ENCODE results near the gene ERCC4. TPM values are rescaled to one million over a fixed set of nuclear protein-coding genes. Genes with fewer than 3 reads are reported as not detected.

The ERCC4 gene
- total and polyA plus RNA-seq, 2 experiments from 2014 or later, result 13.1 to 15.6 TPM

DNA sequence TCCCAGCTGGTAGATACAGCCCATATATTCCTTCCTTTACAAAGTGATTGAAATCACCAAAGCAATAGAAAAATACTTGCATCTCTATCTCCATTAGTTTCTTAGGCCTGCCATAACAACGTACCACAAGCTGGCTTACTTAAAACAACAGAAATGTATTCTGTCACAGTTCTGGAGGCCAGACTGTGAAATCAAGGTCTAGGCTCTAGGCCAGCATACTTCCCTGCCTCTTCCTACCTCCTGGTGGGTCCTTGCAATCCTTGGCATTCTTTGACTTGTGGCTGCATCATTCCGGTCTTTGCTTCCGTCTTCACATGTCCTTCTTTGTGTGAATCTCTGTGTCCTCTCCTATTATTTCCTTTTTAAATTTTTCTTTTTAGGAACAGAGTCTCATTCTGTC, 62.5 kb downstream of the ERCC4 start:
- H3K4me3 ChIP-seq, result no peak overlapping the region
- DNase-seq (ENCODE audit: low read depth in 1 of 2, low spot score in 1 of 2), result peak in 1 of 2 donors; percentile 50
- no peaks in the 10 kb centered on the region for H3K27me3 ChIP-seq
- no peak overlapping the region for H3K27ac ChIP-seq
- H3K4me1 ChIP-seq (ENCODE audit: low read depth), result peaks cover 14% of the 10 kb centered on the region
- TF ChIP-seq, protein P1, sequence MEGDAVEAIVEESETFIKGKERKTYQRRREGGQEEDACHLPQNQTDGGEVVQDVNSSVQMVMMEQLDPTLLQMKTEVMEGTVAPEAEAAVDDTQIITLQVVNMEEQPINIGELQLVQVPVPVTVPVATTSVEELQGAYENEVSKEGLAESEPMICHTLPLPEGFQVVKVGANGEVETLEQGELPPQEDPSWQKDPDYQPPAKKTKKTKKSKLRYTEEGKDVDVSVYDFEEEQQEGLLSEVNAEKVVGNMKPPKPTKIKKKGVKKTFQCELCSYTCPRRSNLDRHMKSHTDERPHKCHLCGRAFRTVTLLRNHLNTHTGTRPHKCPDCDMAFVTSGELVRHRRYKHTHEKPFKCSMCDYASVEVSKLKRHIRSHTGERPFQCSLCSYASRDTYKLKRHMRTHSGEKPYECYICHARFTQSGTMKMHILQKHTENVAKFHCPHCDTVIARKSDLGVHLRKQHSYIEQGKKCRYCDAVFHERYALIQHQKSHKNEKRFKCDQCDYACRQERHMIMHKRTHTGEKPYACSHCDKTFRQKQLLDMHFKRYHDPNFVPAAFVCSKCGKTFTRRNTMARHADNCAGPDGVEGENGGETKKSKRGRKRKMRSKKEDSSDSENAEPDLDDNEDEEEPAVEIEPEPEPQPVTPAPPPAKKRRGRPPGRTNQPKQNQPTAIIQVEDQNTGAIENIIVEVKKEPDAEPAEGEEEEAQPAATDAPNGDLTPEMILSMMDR (IDR thresholded peaks at IDR 0.05; ENCODE audit: low read depth, low read length), result no peak
- H3K36me3 ChIP-seq, result no peaks in the 10 kb centered on the region
- no peaks in the 10 kb centered on the region for H3K9me3 ChIP-seq (ENCODE audit: low read depth)

DNA sequence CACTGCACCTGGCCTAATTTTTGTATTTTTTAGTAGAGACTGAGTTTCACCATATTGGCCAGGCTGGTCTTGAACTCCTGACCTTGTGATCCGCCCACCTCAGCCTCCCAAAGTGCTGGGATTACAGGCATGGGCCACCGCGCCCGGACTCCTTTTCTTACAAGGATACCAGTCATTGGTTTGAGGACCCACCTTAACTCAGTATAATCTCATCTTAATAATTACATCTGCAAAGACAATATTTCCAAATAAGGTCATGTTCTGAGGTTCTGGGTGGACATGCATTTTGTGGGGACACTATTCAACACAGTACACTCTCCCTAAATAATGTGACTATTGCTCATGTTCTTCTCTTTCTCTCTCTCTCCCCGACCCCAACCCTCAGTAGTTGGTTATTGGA, 63.7 kb downstream of the ERCC4 start:
- no peak for DNase-seq (ENCODE audit: low read depth in 1 of 2, low spot score in 1 of 2)
- Histone ChIP-seq H3K27ac (no peak overlapping the region), H3K9me3 (ENCODE audit: low read depth) (no peaks in the 10 kb centered on the region), H3K36me3 (no peaks in the 10 kb centered on the region), H3K27me3 (no peaks in the 10 kb centered on the region), H3K4me1 (ENCODE audit: low read depth) (peaks cover 14% of the 10 kb centered on the region), H3K4me3 (no peak overlapping the region)
- TF ChIP-seq, protein P1 (IDR thresholded peaks at IDR 0.05; ENCODE audit: low read depth, low read length), result no peak

DNA sequence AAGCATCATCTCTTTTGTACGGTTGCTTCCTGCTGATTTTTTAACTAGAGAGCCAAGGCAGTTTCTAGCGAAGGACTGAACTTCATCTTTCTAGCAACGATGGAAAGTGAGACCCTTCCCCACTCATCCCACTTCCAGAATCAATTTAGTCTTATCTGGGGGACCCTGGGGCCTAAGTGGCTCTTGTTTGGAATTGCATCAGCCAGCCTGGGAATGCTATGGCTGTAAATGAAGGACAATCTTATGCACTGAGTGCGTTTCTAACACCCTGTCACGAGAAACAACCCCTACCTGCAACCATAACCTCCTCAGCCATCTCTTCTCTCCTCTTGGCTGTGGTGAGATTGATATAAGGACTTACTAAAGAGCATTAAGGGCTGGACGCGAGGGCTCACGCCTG, 64.8 kb downstream of the ERCC4 start:
- Histone ChIP-seq H3K27ac (peak overlapping the region; percentile 79), H3K4me3 (no peak overlapping the region), H3K4me1 (ENCODE audit: low read depth) (peaks cover 14% of the 10 kb centered on the region), H3K36me3 (no peaks in the 10 kb centered on the region), H3K27me3 (no peaks in the 10 kb centered on the region), H3K9me3 (ENCODE audit: low read depth) (no peaks in the 10 kb centered on the region)
- peak in 1 of 2 donors; percentile 41 for DNase-seq (ENCODE audit: low read depth in 1 of 2, low spot score in 1 of 2)
- TF ChIP-seq, protein P1 (IDR thresholded peaks at IDR 0.05; ENCODE audit: low read depth, low read length), result no peak

DNA sequence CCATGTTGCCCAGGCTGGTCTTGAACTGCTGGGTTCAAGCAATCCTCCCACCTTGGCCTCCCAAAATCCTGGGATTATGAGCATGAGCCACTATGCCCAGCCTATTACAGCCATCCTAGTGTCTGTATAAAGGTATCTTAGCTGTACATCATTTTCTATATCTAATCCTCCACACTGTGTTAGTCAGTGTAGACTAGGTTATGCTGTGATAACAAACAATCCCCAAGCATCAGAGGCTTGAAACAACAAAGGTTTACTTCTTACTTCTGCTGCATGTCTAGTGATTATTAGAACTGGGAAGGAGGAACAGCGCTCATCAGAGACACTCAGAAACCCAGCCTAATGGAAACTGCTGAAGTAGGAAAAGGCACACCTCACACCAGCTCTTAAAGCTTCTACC, 68.1 kb downstream of the ERCC4 start:
- H3K9me3 ChIP-seq (ENCODE audit: low read depth), result no peaks in the 10 kb centered on the region
- peaks cover 14% of the 10 kb centered on the region for H3K4me1 ChIP-seq (ENCODE audit: low read depth)
- no peak overlapping the region for H3K27ac ChIP-seq
- TF ChIP-seq, protein P1 (IDR thresholded peaks at IDR 0.05; ENCODE audit: low read depth, low read length), result no peak
- no peak overlapping the region for H3K4me3 ChIP-seq
- no peaks in the 10 kb centered on the region for H3K27me3 ChIP-seq
- no peak for DNase-seq (ENCODE audit: low read depth in 1 of 2, low spot score in 1 of 2)
- H3K36me3 ChIP-seq, result no peaks in the 10 kb centered on the region

DNA sequence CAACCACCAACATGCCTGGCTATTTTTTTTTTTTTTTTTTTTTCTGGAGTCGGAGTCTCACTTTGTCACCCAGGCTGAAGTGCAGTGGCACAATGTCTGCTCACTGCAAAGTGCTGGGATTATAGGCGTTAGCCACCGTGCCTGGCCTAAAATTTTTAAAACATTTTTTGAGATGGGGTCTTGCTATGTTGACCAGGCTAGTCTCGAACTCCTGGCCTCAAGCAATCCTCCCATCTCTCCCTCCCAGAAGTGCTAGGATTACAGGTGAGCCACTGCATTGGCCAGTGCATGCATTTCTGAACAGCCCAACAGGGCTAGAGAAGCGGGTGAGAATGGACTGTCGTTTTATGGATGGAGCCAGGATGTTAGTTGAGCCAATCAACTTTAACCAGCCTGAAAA, 72.4 kb downstream of the ERCC4 start:
- H3K27me3 ChIP-seq, result no peaks in the 10 kb centered on the region
- H3K4me1 ChIP-seq (ENCODE audit: low read depth), result peaks cover 9% of the 10 kb centered on the region
- DNase-seq (ENCODE audit: low read depth in 1 of 2, low spot score in 1 of 2), result no peak
- no peaks in the 10 kb centered on the region for H3K36me3 ChIP-seq
- TF ChIP-seq, protein P1 (IDR thresholded peaks at IDR 0.05; ENCODE audit: low read depth, low read length), result no peak
- H3K9me3 ChIP-seq (ENCODE audit: low read depth), result no peaks in the 10 kb centered on the region
- no peak overlapping the region for H3K27ac ChIP-seq
- no peak overlapping the region for H3K4me3 ChIP-seq

DNA sequence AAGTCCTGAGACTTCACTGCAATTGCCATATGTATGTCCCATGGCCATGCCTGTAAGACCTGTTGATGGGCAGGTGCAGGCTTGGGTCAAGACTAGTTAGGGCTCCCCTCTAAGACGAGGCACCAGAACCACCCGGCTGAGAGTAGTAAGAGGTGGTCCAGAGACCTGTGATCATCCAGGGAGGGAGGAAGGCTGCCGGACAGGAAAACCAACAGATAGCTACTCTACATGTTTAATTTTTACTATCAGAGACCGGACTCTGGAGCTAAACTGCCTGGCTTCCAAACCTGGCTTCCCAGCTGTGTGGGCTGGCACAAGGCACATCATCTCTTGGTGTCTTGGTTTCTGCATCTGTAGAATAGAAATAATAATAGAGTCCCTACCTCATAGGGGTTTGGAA, 73.0 kb downstream of the ERCC4 start:
- no peak overlapping the region for H3K4me3 ChIP-seq
- TF ChIP-seq, protein P1 (IDR thresholded peaks at IDR 0.05; ENCODE audit: low read depth, low read length), result no peak
- no peak overlapping the region for H3K27ac ChIP-seq
- H3K4me1 ChIP-seq (ENCODE audit: low read depth), result peaks cover 9% of the 10 kb centered on the region
- DNase-seq (ENCODE audit: low read depth in 1 of 2, low spot score in 1 of 2), result no peak
- H3K27me3 ChIP-seq, result no peaks in the 10 kb centered on the region
- H3K9me3 ChIP-seq (ENCODE audit: low read depth), result no peaks in the 10 kb centered on the region
- H3K36me3 ChIP-seq, result no peaks in the 10 kb centered on the region
